Aorta (tissue), 5 donors: ENCODE measurements around the gene HLA-A. TPM values are rescaled to one million over a fixed set of nuclear protein-coding genes. Genes with fewer than 3 reads are reported as not detected.

Source experiments
- ATAC-seq: fragments of 200-7000 bp; cut with Tn5 transposase; one replicate; pipeline ENCODE4 v1.9.1; 2022; ENCODE audit warnings: moderate library complexity; ENCODE audit not compliant: low FRiP score
- DNase-seq, 2 donors: peaks; one replicate each; pipeline ENCODE4 v3.0.0-alpha.2; 2020
- H3K27ac ChIP-seq, 2 donors: one replicate each; pipeline ENCODE4 v1.5.1; 2013; ENCODE audit warnings: low read length in 2 of 2, mild to moderate bottlenecking in 2 of 2, moderate library complexity in 2 of 2, control low read depth in 1 of 2, inconsistent platforms in 1 of 2, low read depth in 1 of 2
- H3K27me3 ChIP-seq, 2 donors: one replicate each; pipeline ENCODE4 v1.6.1; 2013; ENCODE audit warnings: control low read depth in 1 of 2, low read length in 1 of 2, mild to moderate bottlenecking in 1 of 2, moderate library complexity in 1 of 2; ENCODE audit not compliant: insufficient read depth in 2 of 2, control insufficient read depth in 1 of 2
- H3K36me3 ChIP-seq, 2 donors: one replicate each; pipeline ENCODE4 v1.6.1; 2013; ENCODE audit warnings: control low read depth in 1 of 2, low read length in 1 of 2, mild to moderate bottlenecking in 1 of 2; ENCODE audit not compliant: insufficient read depth in 2 of 2, control insufficient read depth in 1 of 2
- H3K4me1 ChIP-seq, 2 donors: one replicate each; pipeline ENCODE4 v1.6.1; 2013; ENCODE audit warnings: low read length in 2 of 2, control low read depth in 1 of 2, mild to moderate bottlenecking in 1 of 2, moderate library complexity in 1 of 2; ENCODE audit not compliant: insufficient read depth in 2 of 2, control insufficient read depth in 1 of 2
- H3K4me3 ChIP-seq, 2 donors: one replicate each; pipeline ENCODE4 v1.5.1; 2013; ENCODE audit warnings: low read length in 2 of 2, control low read depth in 1 of 2, mild to moderate bottlenecking in 1 of 2
- H3K9me3 ChIP-seq: one replicate; pipeline ENCODE4 v1.6.1; 2013; ENCODE audit warnings: mild to moderate bottlenecking, low read length; ENCODE audit not compliant: control insufficient read depth
- WGBS, 2 donors: extraction: QIAGEN DNeasy Blood & Tissue Kit; methylation state at CpG; one replicate each; pipeline ENCODE4 v1.1.7; 2013; 5-methylcytosine and 5-hydroxymethylcytosine counted together
- intact Hi-C, 2 donors: fragments of 100-400 bp; cut with DNase I; formaldehyde crosslinking; loops; one replicate each; pipeline versions ENCODE4 v1.14.2 to v1.15.0; 2022
- polyA plus RNA-seq, 2 donors: library from polyadenylated mRNA; stranded (reverse); fragments of 200-250 nt; gene quantifications; one replicate each; pipeline ENCODE4 v1.2.3, GENCODE V29; 2013
- total RNA-seq, 2 donors: library from RNA; stranded (reverse); fragmentation: NEBNext Ultra II Directional; extraction: Animal tissue kit (Norgen Biotek cat#: 25700); gene quantifications; one replicate each; pipeline ENCODE4 v1.2.1, GENCODE V29; 2021
- donor health status: healthy with polysubstance abuse.
- donor health status: Bipolar disorder and iron deficiency.
- donor health status: DM: no; HTN: no; CAD: no.
- donor health status: DM: no; HTN: no; CAD: no.
- donor health status: DM: yes; HTN: yes; CAD: no.

The HLA-A gene
- total and polyA plus RNA-seq, 4 donors, result 216 to 599 (median 497) TPM

DNA sequence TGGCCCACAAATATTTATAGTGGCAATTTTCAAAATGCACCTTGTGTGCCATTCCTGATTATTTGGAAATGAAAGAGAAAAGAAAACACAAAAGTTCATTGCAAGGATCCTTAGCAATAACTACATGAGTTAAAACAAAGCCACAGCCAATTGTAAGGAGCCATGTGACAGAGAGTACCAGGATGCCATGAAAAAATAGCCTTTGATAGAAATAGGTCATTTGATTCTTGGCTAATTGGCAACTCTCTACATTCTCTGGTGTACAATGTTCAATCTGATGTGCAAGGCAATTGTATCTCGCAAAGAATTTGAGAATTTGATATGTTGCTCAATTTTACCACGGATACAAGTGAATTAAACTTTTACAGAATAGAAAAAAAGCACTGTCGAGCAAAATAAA, 9.6 kb downstream of the HLA-A start:
- no peak overlapping the region for H3K4me3 ChIP-seq
- ATAC-seq (no peak), DNase-seq (no peak)
- no peaks in the 10 kb centered on the region for H3K9me3 ChIP-seq
- no peaks in the 10 kb centered on the region for H3K27me3 ChIP-seq
- H3K27ac ChIP-seq, result no peak overlapping the region
- H3K4me1 ChIP-seq, result no peaks in the 10 kb centered on the region
- intact Hi-C loops, result no loop called here
- 59 to 64% methylated on average over 3 of the region's 3 CpGs for WGBS, 2 donors
- H3K36me3 ChIP-seq, result no peaks in the 10 kb centered on the region

DNA sequence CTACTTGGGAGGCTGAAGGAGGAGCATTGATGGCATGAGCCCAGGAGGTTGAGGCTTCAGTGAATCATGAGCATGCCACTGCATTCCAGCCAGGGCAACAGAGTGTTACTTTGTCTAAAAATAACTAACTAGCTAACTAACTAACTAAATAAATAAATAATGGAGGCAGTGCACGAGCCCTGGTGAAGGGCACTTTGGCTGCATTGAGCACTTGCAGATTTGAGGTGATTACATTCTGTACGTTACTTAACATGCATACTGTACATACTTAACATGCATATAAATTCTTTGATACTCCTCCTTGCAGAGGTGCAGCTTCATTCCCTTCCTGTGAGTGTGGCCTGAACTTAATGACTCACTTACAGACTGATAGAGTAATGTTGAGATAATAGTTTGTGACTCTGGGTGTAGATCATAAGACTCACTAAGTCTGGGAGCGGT, 10.7 kb downstream of the HLA-A start:
- Histone ChIP-seq H3K27ac (no peak overlapping the region), H3K36me3 (no peaks in the 10 kb centered on the region), H3K9me3 (no peaks in the 10 kb centered on the region), H3K4me3 (no peak overlapping the region), H3K27me3 (no peaks in the 10 kb centered on the region), H3K4me1 (no peaks in the 10 kb centered on the region)
- DNase-seq (no peak), ATAC-seq (no peak)
- intact Hi-C loops, result no loop called here
- WGBS, 2 donors, result 56 to 64% methylated on average over 3 of the region's 3 CpGs

DNA sequence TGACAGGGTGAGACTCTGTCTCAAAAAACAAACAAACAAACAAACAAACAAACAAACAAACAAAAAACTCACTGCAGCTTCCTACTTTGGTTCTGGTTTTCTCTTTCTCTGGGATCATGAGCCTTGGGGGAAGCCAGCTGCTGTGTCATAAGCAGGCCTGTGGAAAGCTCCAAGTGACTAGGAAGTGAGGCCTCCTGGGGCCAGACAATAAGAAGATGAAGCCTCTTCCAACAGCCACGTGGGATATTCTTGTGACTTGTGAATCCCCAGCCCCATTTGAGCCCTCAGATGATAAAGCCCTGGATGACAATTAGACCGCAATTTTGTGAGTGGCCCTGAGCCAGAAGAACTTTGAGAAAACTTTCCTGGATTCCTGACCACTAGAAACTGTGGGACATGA, 11.4 kb downstream of the HLA-A start:
- intact Hi-C loops, result no loop called here

DNA sequence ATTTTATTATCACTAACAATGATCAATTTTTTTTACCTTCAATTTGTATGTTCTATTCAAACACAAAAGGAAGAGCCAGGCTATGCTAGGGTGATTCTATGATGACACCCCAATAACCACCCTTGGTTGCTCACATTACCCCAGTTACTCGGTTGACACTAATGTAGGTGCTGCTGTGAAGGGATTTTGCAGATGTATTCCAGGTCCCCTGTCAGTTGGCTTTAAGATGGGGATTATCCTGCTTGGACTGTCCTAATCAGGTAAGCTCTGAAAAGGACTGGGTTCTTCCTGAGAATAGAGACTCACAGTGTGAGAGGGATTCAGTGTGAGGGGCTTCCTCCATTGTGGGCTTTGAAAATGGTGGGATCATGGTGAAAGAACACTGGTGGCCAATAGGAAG, 11.9 kb downstream of the HLA-A start:
- intact Hi-C loops, result no loop called here
- Histone ChIP-seq H3K27me3 (no peaks in the 10 kb centered on the region), H3K9me3 (no peaks in the 10 kb centered on the region), H3K27ac (no peak overlapping the region), H3K36me3 (no peaks in the 10 kb centered on the region), H3K4me3 (no peak overlapping the region), H3K4me1 (no peaks in the 10 kb centered on the region)
- WGBS, 2 donors, result 0% methylated on average over 1 of the region's 1 CpG
- ATAC-seq, result no peak
- no peak for DNase-seq

More for the DNA sequence above, 11.4 kb downstream of the HLA-A start:
- H3K27me3 ChIP-seq, result no peaks in the 10 kb centered on the region
- no peak overlapping the region for H3K27ac ChIP-seq
- no peaks in the 10 kb centered on the region for H3K4me1 ChIP-seq
- ATAC-seq (no peak), DNase-seq (no peak)
- no peaks in the 10 kb centered on the region for H3K9me3 ChIP-seq
- WGBS, 2 donors, result 13 to 67% methylated on average over 2 of the region's 2 CpGs
- no peak overlapping the region for H3K4me3 ChIP-seq
- no peaks in the 10 kb centered on the region for H3K36me3 ChIP-seq

DNA sequence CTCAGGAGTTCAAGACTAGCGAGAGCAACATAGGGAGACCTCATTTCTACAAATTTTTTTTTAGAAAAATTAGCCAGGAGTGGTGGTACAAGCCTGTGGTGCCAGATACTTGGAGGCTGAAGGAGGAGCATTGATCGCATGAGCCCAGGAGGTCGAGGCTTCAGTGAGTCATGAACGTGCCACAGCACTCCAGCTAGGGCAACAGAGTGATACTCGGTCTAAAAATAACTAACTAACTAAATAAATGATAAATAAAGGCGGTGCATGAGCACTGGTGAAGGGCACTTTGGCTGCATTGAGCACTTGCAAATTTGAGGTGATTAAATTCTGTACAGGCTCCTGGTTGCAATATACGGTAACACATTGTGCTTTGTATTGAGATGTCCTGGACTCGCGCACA, 13.5 kb downstream of the HLA-A start:
- ATAC-seq (no peak), DNase-seq (no peak)
- intact Hi-C loops, result no loop called here
- no peaks in the 10 kb centered on the region for H3K36me3 ChIP-seq
- H3K4me1 ChIP-seq, result no peaks in the 10 kb centered on the region
- H3K9me3 ChIP-seq, result no peaks in the 10 kb centered on the region
- WGBS, 2 donors, result 71 to 82% methylated on average over 9 of the region's 9 CpGs
- no peak overlapping the region for H3K4me3 ChIP-seq
- no peak overlapping the region for H3K27ac ChIP-seq
- H3K27me3 ChIP-seq, result no peaks in the 10 kb centered on the region

DNA sequence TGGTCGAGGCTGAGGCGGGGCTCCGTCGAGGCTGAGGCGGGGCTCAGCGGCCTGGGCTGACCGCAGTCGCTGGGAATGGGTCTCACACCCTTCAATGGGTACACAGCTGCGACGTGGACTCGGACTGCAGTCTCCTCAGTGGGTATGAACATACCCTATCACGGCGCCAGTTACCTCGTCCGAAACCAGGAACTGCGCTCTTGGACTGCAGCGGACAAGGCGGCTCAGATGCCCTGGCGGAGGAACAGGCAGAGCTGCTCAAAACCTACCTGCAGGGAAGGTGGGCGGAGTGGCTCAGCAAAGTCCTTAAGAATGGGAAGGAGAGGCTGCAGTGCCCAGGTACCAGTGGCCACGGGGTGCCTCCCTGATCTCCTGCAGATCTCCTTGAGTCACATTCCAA, 14.2 kb downstream of the HLA-A start:
- Histone ChIP-seq H3K27ac (no peak overlapping the region), H3K9me3 (no peaks in the 10 kb centered on the region), H3K27me3 (no peaks in the 10 kb centered on the region), H3K4me3 (no peak overlapping the region), H3K4me1 (no peaks in the 10 kb centered on the region), H3K36me3 (no peaks in the 10 kb centered on the region)
- WGBS, 2 donors, result 83 to 88% methylated on average over 21 of the region's 21 CpGs
- no peak for DNase-seq
- no peak for ATAC-seq
- intact Hi-C loops, result no loop called here

DNA sequence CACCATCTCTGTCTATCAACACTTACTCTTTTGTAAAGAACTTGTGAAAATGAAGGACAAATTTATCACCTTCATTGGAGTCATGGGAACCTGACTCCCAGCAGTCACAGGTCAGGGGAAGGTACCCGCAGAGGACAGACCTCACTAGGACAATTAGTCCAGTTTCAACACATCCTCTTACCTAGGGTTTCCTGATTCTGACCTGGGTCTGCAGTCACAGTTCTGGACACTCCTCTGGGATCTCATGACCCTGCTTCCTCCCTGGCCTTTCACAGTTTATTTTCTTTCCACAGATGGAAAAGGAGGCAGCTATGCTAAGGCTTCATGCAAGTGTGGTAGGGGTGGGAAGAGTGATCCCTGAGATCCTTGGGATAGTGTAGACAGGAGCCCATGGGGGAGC, 15.7 kb downstream of the HLA-A start:
- intact Hi-C loops, result no loop called here
- H3K36me3 ChIP-seq, result no peaks in the 10 kb centered on the region
- no peak overlapping the region for H3K4me3 ChIP-seq
- no peaks in the 10 kb centered on the region for H3K4me1 ChIP-seq
- DNase-seq (no peak), ATAC-seq (no peak)
- no peaks in the 10 kb centered on the region for H3K27me3 ChIP-seq
- no peaks in the 10 kb centered on the region for H3K9me3 ChIP-seq
- WGBS, 2 donors, result 85 to 97% methylated on average over 1 of the region's 1 CpG
- no peak overlapping the region for H3K27ac ChIP-seq

DNA sequence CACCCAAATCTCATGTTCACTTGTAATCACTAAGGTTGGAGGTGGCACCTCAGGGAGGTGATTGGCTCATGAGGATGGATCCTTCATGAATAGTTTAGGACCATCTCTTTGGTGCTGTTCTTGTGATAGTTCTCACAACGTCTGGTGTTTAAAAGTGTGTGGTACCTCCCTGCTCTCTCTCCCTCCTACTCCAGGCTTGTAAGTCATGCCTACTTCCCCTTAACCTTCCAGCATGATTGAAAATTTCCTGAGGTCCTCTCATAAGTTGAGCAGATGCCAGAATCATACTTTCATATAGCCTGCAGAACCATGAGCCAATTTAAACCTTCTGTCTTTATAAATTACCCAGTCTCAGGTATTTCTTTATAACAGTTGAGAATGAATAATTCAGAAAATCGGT, 16.6 kb downstream of the HLA-A start:
- no peak for ATAC-seq
- 56 to 70% methylated on average over 2 of the region's 2 CpGs for WGBS, 2 donors
- no peak for DNase-seq
- Histone ChIP-seq H3K27ac (no peak overlapping the region), H3K9me3 (no peaks in the 10 kb centered on the region), H3K4me3 (no peak overlapping the region), H3K36me3 (no peaks in the 10 kb centered on the region), H3K27me3 (no peaks in the 10 kb centered on the region), H3K4me1 (no peaks in the 10 kb centered on the region)
- intact Hi-C loops, result no loop called here

DNA sequence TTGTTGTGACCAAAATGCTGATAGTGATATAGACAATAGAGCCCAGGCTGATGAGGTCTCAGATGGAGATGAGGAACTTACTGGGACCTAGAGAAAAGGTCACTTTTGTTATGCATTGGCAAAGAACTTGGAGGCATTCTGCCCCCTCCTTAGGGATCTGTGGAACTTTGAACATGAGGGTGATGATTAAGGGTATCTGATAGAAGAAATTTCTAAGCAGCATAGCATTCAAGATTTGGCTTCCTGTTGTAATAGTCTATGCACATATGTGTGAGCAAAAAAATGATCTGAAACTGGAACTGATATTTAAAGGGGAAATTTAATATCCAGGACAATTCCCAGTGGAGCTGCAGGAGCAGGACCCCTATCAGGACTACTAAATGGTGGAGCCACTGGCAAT, 17.1 kb downstream of the HLA-A start:
- ATAC-seq (no peak), DNase-seq (no peak)
- Histone ChIP-seq H3K36me3 (no peaks in the 10 kb centered on the region), H3K27ac (no peak overlapping the region), H3K9me3 (no peaks in the 10 kb centered on the region), H3K27me3 (no peaks in the 10 kb centered on the region), H3K4me1 (no peaks in the 10 kb centered on the region), H3K4me3 (no peak overlapping the region)
- intact Hi-C loops, result no loop called here
